T1000 (cell line): Measurements from ENCODE around the gene FMNL2.

ENCODE experiments used
- DNase-seq: peaks from one replicate; lab custom pipeline; 2025; ENCODE audit warnings: mixed read lengths; lab: John Stamatoyannopoulos, UW

Gene FMNL2

GRCh38 chr2:152427902-152428301 is 92.9 kb downstream of the FMNL2 start:
- no peak for DNase-seq

- DNase-seq = no peak
Measured at GRCh38 chr2:152428800-152429582, 94.0 kb downstream of the FMNL2 start.

- DNase-seq = no peak
Measured at GRCh38 chr2:152430876-152431275, 95.9 kb downstream of the FMNL2 start.

- no peak for DNase-seq
Measured at GRCh38 chr2:152431370-152432098, 96.6 kb downstream of the FMNL2 start.

GRCh38 chr2:152432206-152432653 is 97.3 kb downstream of the FMNL2 start:
- no peak for DNase-seq

- no peak for DNase-seq
Measured at GRCh38 chr2:152432765-152433164, 97.8 kb downstream of the FMNL2 start.

- no peak for DNase-seq
Measured at GRCh38 chr2:152433289-152433688, 98.3 kb downstream of the FMNL2 start.

GRCh38 chr2:152433791-152434190 is 98.8 kb downstream of the FMNL2 start:
- no peak for DNase-seq

- DNase-seq = no peak
Measured at GRCh38 chr2:152434395-152435182, 99.6 kb downstream of the FMNL2 start.

GRCh38 chr2:152436148-152436547 is 101.2 kb downstream of the FMNL2 start:
- DNase-seq = no peak

- no peak for DNase-seq
Measured at GRCh38 chr2:152437276-152438108, 102.5 kb downstream of the FMNL2 start.

GRCh38 chr2:152440049-152440448 is 105.1 kb downstream of the FMNL2 start:
- DNase-seq = no peak

GRCh38 chr2:152440460-152440859 is 105.5 kb downstream of the FMNL2 start:
- no peak for DNase-seq

- DNase-seq = no peak
Measured at GRCh38 chr2:152441961-152442360, 107.0 kb downstream of the FMNL2 start.

GRCh38 chr2:152443771-152444170 is 108.8 kb downstream of the FMNL2 start:
- no peak for DNase-seq

- DNase-seq = no peak
Measured at GRCh38 chr2:152444448-152444847, 109.5 kb downstream of the FMNL2 start.

- no peak for DNase-seq
Measured at GRCh38 chr2:152445375-152445774, 110.4 kb downstream of the FMNL2 start.

GRCh38 chr2:152445791-152446201 is 110.8 kb downstream of the FMNL2 start:
- DNase-seq = no peak

GRCh38 chr2:152446213-152446612 is 111.2 kb downstream of the FMNL2 start:
- DNase-seq = no peak

- no peak for DNase-seq
Measured at GRCh38 chr2:152447897-152448296, 112.9 kb downstream of the FMNL2 start.

GRCh38 chr2:152448606-152449005 is 113.6 kb downstream of the FMNL2 start:
- DNase-seq = no peak

GRCh38 chr2:152449578-152449977 is 114.6 kb downstream of the FMNL2 start:
- DNase-seq = no peak
